Left kidney (tissue), 8 donors: ENCODE data around the gene SLC5A6. TPM values are rescaled to one million over a fixed set of nuclear protein-coding genes. Genes with fewer than 3 reads are reported as not detected.

ENCODE experiments used
- DNase-seq: peaks from one replicate; pipeline ENCODE4 v3.0.0-alpha.2; 2013
- long read RNA-seq, 8 donors: transcript quantifications; one replicate each; lab custom pipeline, GENCODE V29; 2026
- polyA plus RNA-seq: library from polyadenylated mRNA; unstranded; fragments of 120-200 nt; gene quantifications from one replicate; pipeline ENCODE4 v1.2.1, GENCODE V29; 2013; ENCODE audit not compliant: insufficient read length

The SLC5A6 gene
- polyA plus RNA-seq, result 48.6 TPM
- long read RNA-seq, donor 1, partial matches to known transcripts, result 248 of 388 reads
- long read RNA-seq, donor 1, other reads (novel, unspliced or antisense), result 137 of 388 reads
- long read RNA-seq, donor 2, transcript SLC5A6-201 (17 exons, 3,231 nt), result major isoform, 7 of 7 reads
- long read RNA-seq, donor 2, partial matches to known transcripts, result 0 of 7 reads
- long read RNA-seq, donor 2, other reads (novel, unspliced or antisense), result 0 of 7 reads
- long read RNA-seq, donor 3, partial matches to known transcripts, result 247 of 249 reads
- long read RNA-seq, donor 3, other reads (novel, unspliced or antisense), result 0 of 249 reads
- long read RNA-seq, donor 4, result 0 reads
- long read RNA-seq, donor 5, partial matches to known transcripts, result 0 of 6 reads
- long read RNA-seq, donor 5, other reads (novel, unspliced or antisense), result 5 of 6 reads
- long read RNA-seq, donor 6, partial matches to known transcripts, result 10 of 13 reads
- long read RNA-seq, donor 6, other reads (novel, unspliced or antisense), result 0 of 13 reads
- long read RNA-seq, donor 7, partial matches to known transcripts, result 402 of 456 reads
- long read RNA-seq, donor 7, other reads (novel, unspliced or antisense), result 50 of 456 reads
- long read RNA-seq, donor 8, result 0 reads

GRCh38 chr2:27211943-27212625 is at the start of gene SLC5A6, which contains the start of gene ATRAID:
SLC5A6 (minus strand) TSS chr2:27212268; CDS start chr2:27207650, 4,618 bp downstream.
ATRAID (plus strand) TSS chr2:27212041; CDS start chr2:27212369, 328 bp downstream.
- peak; percentile 88 for DNase-seq

DNA sequence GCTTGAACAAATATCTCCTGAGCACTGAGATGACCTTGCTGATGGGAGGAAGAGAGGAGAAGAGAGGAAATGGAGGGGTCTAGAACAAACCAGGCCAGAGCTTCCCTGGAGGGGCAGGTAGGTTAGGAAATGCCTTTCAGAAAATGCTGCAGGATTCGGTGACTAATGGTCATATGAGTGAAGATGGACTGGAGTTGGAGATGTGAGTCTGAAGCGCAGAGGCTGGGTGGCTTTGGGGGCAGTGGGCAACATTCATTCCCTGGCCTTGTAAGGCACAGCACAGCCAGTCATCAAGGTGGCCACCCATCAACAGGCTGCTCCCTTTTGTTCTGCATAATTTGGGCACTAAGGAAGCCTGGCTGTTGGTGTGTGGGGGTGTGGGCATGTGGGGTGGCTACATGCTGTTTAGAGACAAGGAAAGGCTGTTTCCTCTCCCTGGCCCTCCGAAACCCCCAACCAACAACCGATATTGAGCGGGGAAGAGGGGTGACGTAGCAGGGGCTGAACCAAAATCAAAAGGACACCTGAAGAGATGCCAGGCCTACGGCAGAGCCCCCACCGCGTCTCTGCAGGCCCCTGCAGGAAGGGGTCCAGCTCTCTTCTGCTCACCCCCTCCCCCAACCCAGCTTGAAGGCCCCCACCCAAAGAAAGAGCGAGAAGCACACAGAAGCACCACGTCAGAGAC is 49.3 kb upstream of the SLC5A6 start:
- no peak for DNase-seq

- no peak for DNase-seq
Measured at GRCh38 chr2:27258051-27258450, 46.0 kb upstream of the SLC5A6 start.

- no peak for DNase-seq
Measured at GRCh38 chr2:27256855-27257454, 44.9 kb upstream of the SLC5A6 start.

GRCh38 chr2:27255660-27256059 is 43.6 kb upstream of the SLC5A6 start:
- DNase-seq, result no peak

DNA sequence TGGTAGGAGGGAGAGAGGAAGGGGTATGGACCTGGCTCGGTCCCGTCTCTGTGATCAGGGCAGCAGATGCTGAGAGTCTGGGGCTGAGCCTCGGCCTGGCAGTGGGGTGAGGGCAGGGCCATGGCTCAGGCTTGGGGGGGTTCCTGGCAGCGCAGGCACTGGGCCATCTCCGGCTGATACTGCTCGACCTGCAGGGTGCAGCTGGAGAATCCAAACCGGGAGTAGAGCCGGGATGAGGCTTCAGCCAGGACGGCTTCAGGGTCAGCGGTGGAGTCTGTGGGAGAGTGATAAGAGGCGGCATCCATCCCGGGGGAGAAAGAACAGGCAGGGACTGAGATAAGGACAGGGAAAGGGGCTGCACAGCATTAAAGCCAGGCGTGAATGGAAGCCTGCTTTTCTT is 43.1 kb upstream of the SLC5A6 start:
- DNase-seq, result no peak

DNA sequence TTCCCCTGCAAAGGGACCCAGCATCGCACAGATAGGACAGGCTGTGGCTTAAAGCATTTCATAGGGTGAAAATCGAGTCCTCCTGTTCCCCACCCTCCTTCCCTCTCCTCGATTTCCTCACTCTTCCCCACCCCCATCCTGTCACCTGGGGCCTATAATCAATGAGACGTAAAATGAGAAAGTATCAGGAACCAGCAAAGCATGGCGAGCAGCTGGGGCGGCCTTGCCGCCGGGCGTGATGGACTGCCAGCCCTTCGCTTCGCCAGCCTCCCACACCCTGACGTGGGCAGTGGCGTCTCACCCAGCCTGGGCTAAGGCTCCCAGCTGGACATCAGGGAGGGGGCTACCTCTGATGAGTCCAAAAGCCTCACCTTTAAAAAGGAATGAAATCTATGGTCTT is 39.7 kb upstream of the SLC5A6 start:
- no peak for DNase-seq

GRCh38 chr2:27250652-27251379 is 38.7 kb upstream of the SLC5A6 start:
- no peak for DNase-seq

DNA sequence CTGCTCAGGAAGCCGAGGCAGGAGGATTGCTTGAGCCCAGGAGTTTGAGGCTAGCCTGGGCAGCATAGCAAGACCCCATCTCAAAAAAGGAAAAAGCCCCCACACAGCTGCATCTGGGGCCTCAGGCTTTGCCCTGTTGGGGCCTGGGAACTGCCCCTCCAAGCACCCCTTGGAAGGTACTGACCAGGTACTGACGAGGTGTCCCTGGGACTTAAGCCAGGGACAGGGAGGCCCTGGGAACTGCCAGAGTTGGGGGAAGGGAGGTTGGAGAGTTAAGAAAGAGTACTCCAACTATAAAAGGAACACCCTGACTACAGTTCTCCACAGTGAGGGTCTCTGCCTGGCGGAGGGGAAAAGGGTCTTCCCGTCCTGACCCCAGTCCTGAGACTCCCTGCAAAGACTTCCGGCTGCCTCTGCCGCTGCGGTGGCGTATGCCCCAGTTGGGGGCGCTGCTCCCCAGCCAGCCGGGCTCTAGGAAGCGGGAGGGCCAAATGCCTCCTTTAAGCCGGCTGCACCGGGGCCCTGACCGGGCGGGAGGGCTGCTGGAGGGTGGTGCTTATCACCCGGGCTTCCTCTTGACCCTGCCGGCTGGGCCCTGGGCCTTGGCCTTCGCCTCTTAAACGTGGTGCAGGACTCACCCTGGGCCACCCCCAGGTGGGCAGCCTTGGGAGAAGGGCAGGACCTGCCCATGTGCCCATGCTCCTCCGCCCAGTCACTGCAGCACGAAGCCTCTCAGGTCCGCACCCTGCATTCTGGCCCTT is 38.0 kb upstream of the SLC5A6 start:
- no peak for DNase-seq

- DNase-seq, result no peak
Measured at GRCh38 chr2:27249159-27249890, 37.3 kb upstream of the SLC5A6 start.

DNA sequence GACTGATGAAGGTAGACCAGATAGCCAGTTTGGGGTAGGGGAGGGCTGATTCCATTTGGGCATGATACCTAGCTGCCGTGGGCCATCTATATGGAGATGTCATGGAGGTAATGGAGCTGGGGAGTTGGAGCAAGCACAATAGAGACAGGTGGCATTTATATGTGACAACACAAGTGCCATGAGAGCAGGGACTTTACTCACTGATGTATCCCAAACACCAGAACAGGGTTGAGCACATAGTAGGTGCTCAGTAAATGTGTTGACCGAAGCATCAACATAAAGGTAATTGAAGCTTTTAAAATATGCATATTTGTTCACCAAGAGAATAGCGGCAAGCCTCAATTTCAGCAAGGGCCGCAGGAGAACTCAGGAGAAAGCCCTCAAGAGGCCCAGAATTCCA is 35.8 kb upstream of the SLC5A6 start:
- DNase-seq, result no peak

DNA sequence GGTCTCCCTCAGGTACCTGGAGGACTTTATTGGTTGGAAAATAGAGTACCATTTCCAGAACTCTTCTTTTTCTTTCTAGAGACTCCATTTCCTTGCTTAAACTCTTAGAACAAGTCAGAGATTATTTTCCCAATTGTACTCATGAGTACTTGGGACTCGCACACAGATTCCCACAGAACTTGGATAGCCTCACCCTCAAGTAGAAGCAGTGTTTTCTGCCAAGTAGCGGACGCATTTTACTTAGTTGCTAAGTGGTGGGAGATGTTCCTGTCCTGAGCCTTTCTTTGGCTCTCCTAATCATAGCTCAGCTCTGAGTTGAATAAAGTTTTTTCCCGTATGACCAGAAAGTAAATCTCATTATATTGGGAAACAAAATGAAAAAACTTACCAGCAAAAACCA is 33.6 kb upstream of the SLC5A6 start:
- DNase-seq, result no peak

- no peak for DNase-seq
Measured at GRCh38 chr2:27245116-27245515, 33.0 kb upstream of the SLC5A6 start.

DNA sequence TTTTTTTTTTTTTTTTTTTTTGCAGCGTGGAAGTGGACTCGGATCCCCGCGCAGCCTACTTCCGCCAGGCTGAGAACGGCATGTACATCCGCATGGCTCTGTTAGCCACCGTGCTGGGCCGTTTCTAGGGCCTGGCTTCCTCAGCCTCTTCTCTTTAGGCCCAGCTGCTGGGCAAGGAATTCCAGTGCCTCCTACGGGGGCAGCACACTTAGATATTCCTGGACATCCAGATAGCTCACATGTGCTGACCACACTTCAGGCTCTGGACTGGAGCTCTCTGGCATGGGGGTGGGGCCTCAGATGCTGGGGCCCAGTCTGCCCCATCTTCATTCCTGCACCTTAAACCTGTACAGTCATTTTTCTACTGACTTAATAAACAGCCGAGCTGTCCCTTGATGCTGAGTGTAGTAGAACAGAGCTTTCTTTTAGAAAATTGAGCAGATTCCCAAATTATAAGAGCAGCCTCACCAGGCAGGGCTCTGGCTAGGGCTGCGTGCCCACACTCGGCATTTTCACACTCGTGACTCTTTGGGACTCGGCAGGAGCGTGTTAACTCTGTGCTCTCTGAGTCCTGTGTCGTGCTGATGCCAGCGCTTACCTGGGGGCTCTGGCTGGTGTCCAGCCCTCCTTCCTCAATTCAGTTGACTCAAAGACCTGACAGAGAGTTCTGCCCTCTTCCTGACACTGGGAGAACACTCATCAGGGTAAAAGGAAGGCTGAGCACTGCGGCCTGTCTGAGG is 31.5 kb upstream of the SLC5A6 start:
- DNase-seq, result no peak

- no peak for DNase-seq
Measured at GRCh38 chr2:27242614-27242951, 30.5 kb upstream of the SLC5A6 start.

DNA sequence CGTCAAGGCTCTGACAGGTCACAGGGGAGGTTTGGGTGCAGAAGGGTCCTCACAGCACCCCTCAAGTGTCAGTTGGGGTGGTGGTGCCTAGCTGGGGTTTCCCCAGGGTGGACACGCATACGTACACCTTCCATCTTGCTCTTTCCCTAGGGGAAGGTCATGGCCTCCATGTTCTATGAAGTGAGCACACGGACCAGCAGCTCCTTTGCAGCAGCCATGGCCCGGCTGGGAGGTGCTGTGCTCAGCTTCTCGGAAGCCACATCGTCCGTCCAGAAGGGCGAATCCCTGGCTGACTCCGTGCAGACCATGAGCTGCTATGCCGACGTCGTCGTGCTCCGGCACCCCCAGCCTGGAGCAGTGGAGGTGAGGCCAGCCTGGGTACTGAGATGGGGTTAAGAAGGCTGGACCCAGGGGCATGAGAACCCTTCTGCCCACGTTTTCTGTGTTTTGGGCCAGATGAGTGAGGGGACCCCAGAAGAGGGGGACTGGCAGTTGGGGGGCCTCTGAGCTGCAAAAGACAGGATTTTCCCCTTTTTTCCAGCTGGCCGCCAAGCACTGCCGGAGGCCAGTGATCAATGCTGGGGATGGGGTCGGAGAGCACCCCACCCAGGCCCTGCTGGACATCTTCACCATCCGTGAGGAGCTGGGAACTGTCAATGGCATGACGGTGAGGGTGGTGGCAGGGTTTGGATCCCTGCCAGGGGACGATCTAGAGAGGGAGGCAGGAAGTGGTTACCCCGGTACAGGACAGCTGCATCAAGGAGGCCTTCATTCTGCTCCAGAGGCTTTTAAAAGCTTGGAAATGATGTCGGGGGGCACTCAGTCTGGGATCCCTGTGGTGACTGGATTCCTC is 29.9 kb upstream of the SLC5A6 start:
- DNase-seq, result no peak

DNA sequence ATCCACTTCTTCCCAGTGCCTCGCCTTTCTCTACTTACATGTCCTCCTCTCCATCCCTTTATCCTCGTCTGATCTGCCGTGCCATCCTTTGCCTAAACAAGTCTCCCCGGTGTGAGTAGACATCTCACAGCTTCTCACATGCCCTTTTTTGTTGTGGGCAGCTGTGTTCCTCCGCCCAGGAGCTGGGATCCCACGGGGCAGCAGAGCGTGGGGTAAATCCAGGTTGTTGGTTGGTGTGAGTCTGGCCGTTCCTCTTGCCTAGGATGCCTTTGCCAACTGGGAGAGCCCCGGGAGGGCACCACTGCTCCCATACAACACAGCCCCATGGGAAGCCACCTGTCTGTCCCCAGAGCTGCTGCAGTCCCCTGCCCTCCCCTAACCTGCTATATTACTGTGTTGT is 28.3 kb upstream of the SLC5A6 start:
- no peak for DNase-seq

- no peak for DNase-seq
Measured at GRCh38 chr2:27238976-27239375, 26.9 kb upstream of the SLC5A6 start.
